Activated T-cell treated with anti-CD3 and anti-CD28 coated beads, Interleukin-2, amount 50 U/mL, for 24 hours (primary cell): ENCODE measurements around the gene RACGAP1.

Experiments used
- DNase-seq: peaks from one replicate; pipeline ENCODE4 v3.0.0-alpha.2; 2020
- H3K27ac Mint-ChIP-seq: 2 replicates; pipeline ENCODE4 v1.8.0; 2020; ENCODE audit warnings: mild to moderate bottlenecking, mixed read lengths
- H3K27me3 Mint-ChIP-seq: 2 replicates; pipeline ENCODE4 v1.8.0; 2020; ENCODE audit warnings: mixed read lengths
- H3K36me3 Mint-ChIP-seq: 2 replicates; pipeline ENCODE4 v1.8.0; 2020; ENCODE audit warnings: low read depth, mixed read lengths
- H3K4me1 Mint-ChIP-seq: 2 replicates; pipeline ENCODE4 v1.8.0; 2020; ENCODE audit warnings: low read depth, mixed read lengths
- H3K4me3 Mint-ChIP-seq: 2 replicates; pipeline ENCODE4 v1.8.0; 2020; ENCODE audit warnings: mild to moderate bottlenecking, moderate library complexity, mixed read lengths
- H3K9me3 Mint-ChIP-seq: 2 replicates; pipeline ENCODE4 v1.8.0; 2020; ENCODE audit warnings: mixed read lengths

The RACGAP1 gene

GRCh38 chr12:50059440-50060119, 34.3 kb upstream of the RACGAP1 start:
- Mint-ChIP-seq H3K9me3 (no peaks in the 10 kb centered on the region), H3K27ac (peak overlapping the region; percentile 89), H3K27me3 (peaks cover 29% of the 10 kb centered on the region), H3K36me3 (peaks cover 26% of the 10 kb centered on the region), H3K4me3 (peak overlapping the region; percentile 73), H3K4me1 (peaks cover 43% of the 10 kb centered on the region)
- peak; percentile 70 for DNase-seq

- peak overlapping the region; percentile 89 for H3K27ac Mint-ChIP-seq
- H3K4me1 Mint-ChIP-seq = peaks cover 43% of the 10 kb centered on the region
- H3K9me3 Mint-ChIP-seq = no peaks in the 10 kb centered on the region
- peaks cover 30% of the 10 kb centered on the region for H3K27me3 Mint-ChIP-seq
- peaks cover 26% of the 10 kb centered on the region for H3K36me3 Mint-ChIP-seq
- DNase-seq = peak; percentile 41
- peak overlapping the region; percentile 73 for H3K4me3 Mint-ChIP-seq
Observed at GRCh38 chr12:50058743-50059312, 33.5 kb upstream of the RACGAP1 start.

- Mint-ChIP-seq H3K4me3 (peak overlapping the region; percentile 73), H3K4me1 (peaks cover 43% of the 10 kb centered on the region), H3K36me3 (peaks cover 26% of the 10 kb centered on the region), H3K27me3 (peaks cover 38% of the 10 kb centered on the region), H3K27ac (peak overlapping the region; percentile 50), H3K9me3 (no peaks in the 10 kb centered on the region)
- DNase-seq = peak; percentile 49
Observed at GRCh38 chr12:50057896-50058670, 32.8 kb upstream of the RACGAP1 start.

GRCh38 chr12:50057000-50057841, 31.9 kb upstream of the RACGAP1 start, which contains the start of gene ASIC1:
TSS of gene ASIC1 (plus strand) at chr12:50057596. CDS start at chr12:50058767, 1,171 bp downstream.
- Mint-ChIP-seq H3K36me3 (peaks cover 26% of the 10 kb centered on the region), H3K27me3 (peaks cover 46% of the 10 kb centered on the region), H3K9me3 (no peaks in the 10 kb centered on the region), H3K4me3 (peak within 1 kb of the TSS; percentile 78), H3K4me1 (peaks cover 43% of the 10 kb centered on the region), H3K27ac (peak within 1 kb of the TSS; percentile 51)
- peak; percentile 79 for DNase-seq

GRCh38 chr12:50056639-50056976, 31.3 kb upstream of the RACGAP1 start:
- no peaks in the 10 kb centered on the region for H3K9me3 Mint-ChIP-seq

GRCh38 chr12:50055831-50056638, 30.7 kb upstream of the RACGAP1 start:
- peaks cover 58% of the 10 kb centered on the region for H3K27me3 Mint-ChIP-seq
- H3K4me3 Mint-ChIP-seq = peak overlapping the region; percentile 78
- peak; percentile 81 for DNase-seq
- H3K36me3 Mint-ChIP-seq = peaks cover 17% of the 10 kb centered on the region
- no peaks in the 10 kb centered on the region for H3K9me3 Mint-ChIP-seq
- peaks cover 42% of the 10 kb centered on the region for H3K4me1 Mint-ChIP-seq
- peak overlapping the region; percentile 71 for H3K27ac Mint-ChIP-seq

More at GRCh38 chr12:50056639-50056976, 31.3 kb upstream of the RACGAP1 start:
- peaks cover 43% of the 10 kb centered on the region for H3K4me1 Mint-ChIP-seq
- peaks cover 22% of the 10 kb centered on the region for H3K36me3 Mint-ChIP-seq
- H3K27ac Mint-ChIP-seq = no peak overlapping the region
- H3K27me3 Mint-ChIP-seq = peaks cover 53% of the 10 kb centered on the region
- H3K4me3 Mint-ChIP-seq = peak overlapping the region; percentile 78
- DNase-seq = no peak

- no peak for DNase-seq
- Mint-ChIP-seq H3K4me1 (peaks cover 23% of the 10 kb centered on the region), H3K27me3 (peaks cover 65% of the 10 kb centered on the region), H3K36me3 (no peaks in the 10 kb centered on the region), H3K27ac (no peak overlapping the region), H3K9me3 (no peaks in the 10 kb centered on the region), H3K4me3 (no peak overlapping the region)
Observed at GRCh38 chr12:50053583-50053982, 28.3 kb upstream of the RACGAP1 start.

GRCh38 chr12:50052964-50053363, 27.7 kb upstream of the RACGAP1 start:
- peaks cover 64% of the 10 kb centered on the region for H3K27me3 Mint-ChIP-seq

GRCh38 chr12:50052544-50052943, 27.2 kb upstream of the RACGAP1 start:
- Mint-ChIP-seq H3K4me1 (peaks cover 19% of the 10 kb centered on the region), H3K36me3 (no peaks in the 10 kb centered on the region), H3K27me3 (peaks cover 64% of the 10 kb centered on the region), H3K27ac (no peak overlapping the region), H3K4me3 (no peak overlapping the region), H3K9me3 (no peaks in the 10 kb centered on the region)
- DNase-seq = no peak

More at GRCh38 chr12:50052964-50053363, 27.7 kb upstream of the RACGAP1 start:
- H3K4me3 Mint-ChIP-seq = no peak overlapping the region
- H3K4me1 Mint-ChIP-seq = peaks cover 19% of the 10 kb centered on the region
- H3K9me3 Mint-ChIP-seq = no peaks in the 10 kb centered on the region
- no peak overlapping the region for H3K27ac Mint-ChIP-seq
- DNase-seq = no peak
- H3K36me3 Mint-ChIP-seq = no peaks in the 10 kb centered on the region

- H3K4me3 Mint-ChIP-seq = no peak overlapping the region
- peaks cover 55% of the 10 kb centered on the region for H3K27me3 Mint-ChIP-seq
- peaks cover 10% of the 10 kb centered on the region for H3K4me1 Mint-ChIP-seq
- no peaks in the 10 kb centered on the region for H3K9me3 Mint-ChIP-seq
- H3K36me3 Mint-ChIP-seq = no peaks in the 10 kb centered on the region
- DNase-seq = no peak
- H3K27ac Mint-ChIP-seq = no peak overlapping the region
Observed at GRCh38 chr12:50051101-50051806, 26.0 kb upstream of the RACGAP1 start.

- Mint-ChIP-seq H3K4me1 (peaks cover 3% of the 10 kb centered on the region), H3K27me3 (peaks cover 52% of the 10 kb centered on the region), H3K9me3 (no peaks in the 10 kb centered on the region), H3K36me3 (no peaks in the 10 kb centered on the region), H3K4me3 (no peak overlapping the region), H3K27ac (no peak overlapping the region)
- DNase-seq = no peak
Observed at GRCh38 chr12:50050410-50051098, 25.3 kb upstream of the RACGAP1 start.

GRCh38 chr12:50050119-50050385, 24.8 kb upstream of the RACGAP1 start:
- Mint-ChIP-seq H3K36me3 (no peaks in the 10 kb centered on the region), H3K4me3 (no peak overlapping the region), H3K4me1 (peaks cover 2% of the 10 kb centered on the region), H3K27ac (no peak overlapping the region), H3K27me3 (peaks cover 52% of the 10 kb centered on the region), H3K9me3 (no peaks in the 10 kb centered on the region)
- no peak for DNase-seq
